T-helper 2 cell treated with Interferon-gamma antibody and Interleukin-4, amounts not matched to agents 5 μg/mL and 100 μg/mL, for 36 hours (primary cell): ENCODE data around the gene DIDO1.

Experiments
- DNase-seq: peaks from one replicate; pipeline ENCODE4 v3.0.0; 2021; ENCODE audit warnings: low spot score
- H3K27ac Mint-ChIP-seq: one replicate; pipeline ENCODE4 v1.8.0; 2021; ENCODE audit warnings: mild to moderate bottlenecking, mixed read lengths
- H3K27me3 Mint-ChIP-seq: one replicate; pipeline ENCODE4 v1.8.0; 2021; ENCODE audit warnings: low read depth, mixed read lengths
- H3K36me3 Mint-ChIP-seq: one replicate; pipeline ENCODE4 v1.8.0; 2021; ENCODE audit warnings: low read depth, mixed read lengths
- H3K4me1 Mint-ChIP-seq: one replicate; pipeline ENCODE4 v1.8.0; 2021; ENCODE audit warnings: low read depth, mixed read lengths
- H3K4me3 Mint-ChIP-seq: one replicate; pipeline ENCODE4 v1.8.0; 2022; ENCODE audit warnings: mild to moderate bottlenecking, moderate library complexity, mixed read lengths
- H3K9me3 Mint-ChIP-seq: one replicate; pipeline ENCODE4 v1.8.0; 2021; ENCODE audit warnings: mixed read lengths

The DIDO1 gene

DNA sequence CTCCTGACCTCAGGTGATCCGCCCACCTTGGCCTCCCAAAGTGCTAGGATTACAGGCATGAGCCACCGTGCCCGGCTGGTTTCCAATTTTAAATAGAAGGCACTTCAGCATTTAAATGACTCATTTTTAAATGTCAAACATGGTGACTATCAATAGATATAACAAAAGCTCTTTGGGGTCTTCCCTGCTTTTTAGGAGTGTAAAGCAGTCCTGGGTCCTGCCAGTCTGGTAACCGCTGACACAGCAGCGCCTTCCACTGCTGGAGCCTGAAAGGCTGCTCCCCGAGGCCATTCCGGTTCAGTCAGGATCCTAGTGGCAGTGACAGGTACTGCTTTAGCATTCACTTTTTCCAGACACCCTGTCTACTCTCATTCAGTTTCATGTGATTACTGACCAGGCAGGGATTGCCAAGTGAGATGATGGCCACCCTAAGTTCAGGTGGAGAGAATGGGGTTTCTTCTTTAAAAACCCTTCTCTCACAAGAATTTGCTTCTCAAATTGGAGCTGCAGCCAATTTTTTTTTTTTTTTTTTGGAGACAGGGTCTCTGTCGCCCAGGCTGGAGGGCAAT lies 5.1 kb downstream of the DIDO1 start:
- Mint-ChIP-seq H3K4me1 (peaks cover 66% of the 10 kb centered on the region), H3K27me3 (no peaks in the 10 kb centered on the region), H3K9me3 (no peaks in the 10 kb centered on the region), H3K4me3 (peak overlapping the region; percentile 81), H3K36me3 (peaks cover 27% of the 10 kb centered on the region), H3K27ac (peak overlapping the region; percentile 87)
- DNase-seq = peak; percentile 69

- Mint-ChIP-seq H3K27me3 (no peaks in the 10 kb centered on the region), H3K9me3 (no peaks in the 10 kb centered on the region), H3K4me1 (peaks cover 67% of the 10 kb centered on the region), H3K27ac (peak overlapping the region; percentile 88), H3K36me3 (peaks cover 21% of the 10 kb centered on the region), H3K4me3 (peak overlapping the region; percentile 84)
- no peak for DNase-seq
These were observed 6.2 kb downstream of the DIDO1 start for GRCh38 chr20:62920039-62920645.

GRCh38 chr20:62918831-62919230 lies 7.5 kb downstream of the DIDO1 start:
- peak; percentile 61 for DNase-seq

GRCh38 chr20:62918147-62918546 lies 8.2 kb downstream of the DIDO1 start:
- peaks cover 61% of the 10 kb centered on the region for H3K4me1 Mint-ChIP-seq
- DNase-seq = no peak
- H3K36me3 Mint-ChIP-seq = peaks cover 20% of the 10 kb centered on the region

More at GRCh38 chr20:62918831-62919230, 7.5 kb downstream of the DIDO1 start:
- H3K36me3 Mint-ChIP-seq = peaks cover 18% of the 10 kb centered on the region
- no peaks in the 10 kb centered on the region for H3K27me3 Mint-ChIP-seq
- peak overlapping the region; percentile 84 for H3K4me3 Mint-ChIP-seq
- H3K9me3 Mint-ChIP-seq = no peaks in the 10 kb centered on the region
- peak overlapping the region; percentile 88 for H3K27ac Mint-ChIP-seq
- peaks cover 63% of the 10 kb centered on the region for H3K4me1 Mint-ChIP-seq

DNA sequence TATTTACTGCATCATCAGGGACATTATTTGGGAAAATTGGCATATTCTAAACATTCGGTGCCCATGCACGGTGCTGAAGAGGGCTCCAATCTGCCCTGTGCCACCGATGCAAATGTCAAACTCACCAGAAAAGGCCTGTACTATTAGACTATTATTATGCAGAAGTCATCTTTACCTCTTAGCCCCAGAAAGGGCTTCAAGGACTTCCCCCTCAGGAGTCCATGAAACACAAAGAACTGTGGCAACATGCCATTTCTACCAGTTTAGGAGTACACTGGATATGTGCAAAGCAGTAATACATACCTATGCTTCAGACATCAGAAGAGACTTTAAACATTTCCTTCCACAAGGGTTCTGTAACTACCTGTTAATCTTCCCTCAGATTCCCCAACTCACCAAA lies 8.6 kb downstream of the DIDO1 start:
- Mint-ChIP-seq H3K4me1 (peaks cover 60% of the 10 kb centered on the region), H3K27me3 (no peaks in the 10 kb centered on the region), H3K36me3 (peaks cover 22% of the 10 kb centered on the region), H3K4me3 (peak overlapping the region; percentile 84), H3K9me3 (no peaks in the 10 kb centered on the region), H3K27ac (peak overlapping the region; percentile 88)
- no peak for DNase-seq

More at GRCh38 chr20:62918147-62918546, 8.2 kb downstream of the DIDO1 start:
- H3K4me3 Mint-ChIP-seq = peak overlapping the region; percentile 84
- H3K9me3 Mint-ChIP-seq = no peaks in the 10 kb centered on the region
- H3K27ac Mint-ChIP-seq = peak overlapping the region; percentile 88
- no peaks in the 10 kb centered on the region for H3K27me3 Mint-ChIP-seq

DNA sequence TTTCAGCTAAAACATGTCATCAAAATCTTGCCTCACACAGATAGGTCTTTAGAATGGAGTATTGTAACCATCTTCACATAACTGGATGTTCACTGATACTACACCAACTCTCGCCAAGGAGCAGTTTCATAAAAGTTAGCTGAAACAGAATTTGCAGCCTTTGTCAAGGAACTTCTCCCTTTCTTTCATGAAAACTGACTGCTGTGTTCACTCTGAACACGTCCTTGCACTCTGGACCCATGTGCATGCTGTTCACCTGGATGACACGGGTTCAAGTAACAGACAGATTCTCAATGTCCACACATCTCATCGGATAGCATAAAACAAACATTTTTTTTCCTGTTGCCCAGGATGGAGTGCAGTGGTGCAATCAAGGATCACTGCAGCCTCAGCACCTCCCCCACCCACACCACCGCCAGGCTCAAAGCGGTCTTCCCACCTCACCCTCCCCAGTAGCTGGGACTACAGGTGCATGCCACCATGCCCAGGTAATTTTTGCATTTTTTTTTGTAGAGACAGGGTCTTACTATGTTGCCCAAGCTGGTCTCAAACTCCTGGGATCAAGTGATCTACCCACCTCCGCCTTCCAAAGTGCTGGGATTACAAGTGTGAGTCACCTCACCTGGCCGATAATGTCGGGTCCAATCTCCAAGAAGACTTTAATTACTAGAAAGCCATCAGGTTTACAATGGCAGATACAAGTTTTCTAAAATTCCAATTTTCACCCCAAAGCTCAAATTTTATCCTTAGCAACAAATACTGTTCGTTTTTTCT lies 9.4 kb downstream of the DIDO1 start:
- H3K36me3 Mint-ChIP-seq = peaks cover 23% of the 10 kb centered on the region
- peak overlapping the region; percentile 36 for H3K27ac Mint-ChIP-seq
- peaks cover 53% of the 10 kb centered on the region for H3K4me1 Mint-ChIP-seq
- H3K27me3 Mint-ChIP-seq = no peaks in the 10 kb centered on the region
- H3K4me3 Mint-ChIP-seq = peak overlapping the region; percentile 84
- no peak for DNase-seq
- H3K9me3 Mint-ChIP-seq = no peaks in the 10 kb centered on the region

GRCh38 chr20:62914970-62915457 lies 11.3 kb downstream of the DIDO1 start:
- H3K9me3 Mint-ChIP-seq = no peaks in the 10 kb centered on the region
- H3K36me3 Mint-ChIP-seq = peaks cover 36% of the 10 kb centered on the region
- peaks cover 43% of the 10 kb centered on the region for H3K4me1 Mint-ChIP-seq

GRCh38 chr20:62914436-62914835 lies 11.9 kb downstream of the DIDO1 start:
- H3K27ac Mint-ChIP-seq = no peak overlapping the region
- no peak overlapping the region for H3K4me3 Mint-ChIP-seq
- DNase-seq = no peak
- H3K9me3 Mint-ChIP-seq = no peaks in the 10 kb centered on the region
- H3K27me3 Mint-ChIP-seq = no peaks in the 10 kb centered on the region
- peaks cover 37% of the 10 kb centered on the region for H3K4me1 Mint-ChIP-seq
- peaks cover 41% of the 10 kb centered on the region for H3K36me3 Mint-ChIP-seq

More at GRCh38 chr20:62914970-62915457, 11.3 kb downstream of the DIDO1 start:
- DNase-seq = no peak
- Mint-ChIP-seq H3K27me3 (no peaks in the 10 kb centered on the region), H3K27ac (peak overlapping the region; percentile 73), H3K4me3 (peak overlapping the region; percentile 20)

GRCh38 chr20:62913043-62913630 lies 13.2 kb downstream of the DIDO1 start:
- Mint-ChIP-seq H3K9me3 (no peaks in the 10 kb centered on the region), H3K27ac (no peak overlapping the region), H3K27me3 (no peaks in the 10 kb centered on the region), H3K36me3 (peaks cover 46% of the 10 kb centered on the region), H3K4me1 (peaks cover 24% of the 10 kb centered on the region), H3K4me3 (no peak overlapping the region)
- no peak for DNase-seq

DNA sequence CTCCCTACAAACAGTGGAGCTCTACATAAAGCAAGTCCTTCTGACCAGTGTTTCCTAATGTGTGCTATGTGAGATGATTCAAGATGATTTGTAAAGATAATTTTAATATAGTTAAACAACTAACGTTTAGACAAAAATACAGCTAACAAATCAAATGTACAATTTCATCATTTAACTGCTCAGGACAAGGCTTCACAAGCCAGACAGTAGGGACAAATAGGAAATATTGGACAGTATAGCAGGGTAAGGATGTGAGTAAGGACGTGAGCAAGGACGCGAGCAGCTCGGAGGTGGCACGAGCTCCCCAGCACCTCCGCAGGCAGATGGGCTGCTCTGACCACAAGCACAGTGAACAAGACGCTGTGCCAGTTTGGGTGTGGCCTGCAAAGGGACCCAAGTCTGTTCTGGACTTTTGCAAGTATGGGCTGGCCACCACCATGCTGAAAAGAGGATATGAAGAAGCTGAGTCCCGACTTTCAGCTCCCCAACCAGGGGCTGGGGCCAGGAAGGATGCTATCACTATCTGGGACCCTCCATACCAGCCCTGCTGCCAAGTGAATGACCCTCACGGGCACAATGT lies 14.5 kb downstream of the DIDO1 start:
- peaks cover 11% of the 10 kb centered on the region for H3K4me1 Mint-ChIP-seq
- DNase-seq = no peak

GRCh38 chr20:62910777-62911497 lies 15.4 kb downstream of the DIDO1 start:
- peaks cover 8% of the 10 kb centered on the region for H3K4me1 Mint-ChIP-seq
- no peak overlapping the region for H3K27ac Mint-ChIP-seq
- DNase-seq = no peak
- peaks cover 56% of the 10 kb centered on the region for H3K36me3 Mint-ChIP-seq
- H3K4me3 Mint-ChIP-seq = no peak overlapping the region
- no peaks in the 10 kb centered on the region for H3K9me3 Mint-ChIP-seq
- no peaks in the 10 kb centered on the region for H3K27me3 Mint-ChIP-seq

More for the DNA sequence above, 14.5 kb downstream of the DIDO1 start:
- Mint-ChIP-seq H3K36me3 (peaks cover 51% of the 10 kb centered on the region), H3K4me3 (no peak overlapping the region), H3K27ac (no peak overlapping the region), H3K27me3 (no peaks in the 10 kb centered on the region), H3K9me3 (no peaks in the 10 kb centered on the region)

DNA sequence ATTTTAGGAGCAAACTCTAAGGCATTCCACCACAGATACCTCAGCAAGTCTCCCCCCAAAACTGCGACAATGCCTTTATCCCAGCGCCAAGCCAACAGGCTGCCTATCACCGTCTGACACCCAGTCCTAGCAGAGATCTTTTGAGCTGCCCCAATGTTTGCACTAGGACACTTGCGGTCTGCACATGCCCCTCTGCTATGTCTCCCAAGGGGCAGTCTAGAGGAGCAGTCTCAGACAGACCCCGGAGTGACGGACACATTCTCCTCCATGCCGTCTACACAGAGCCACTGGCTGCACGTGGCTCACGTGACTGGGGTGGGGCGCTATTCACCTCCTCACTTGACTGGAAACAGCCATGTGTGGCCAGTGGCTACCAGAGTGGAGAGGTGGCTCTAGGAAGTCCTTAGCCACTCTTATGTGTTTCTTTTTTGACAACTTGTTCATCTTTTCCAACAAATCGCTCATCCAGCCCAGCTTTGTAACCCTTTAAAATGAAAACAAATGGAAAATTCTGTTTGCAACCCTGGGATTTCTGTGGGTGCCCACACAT lies 16.0 kb downstream of the DIDO1 start:
- Mint-ChIP-seq H3K9me3 (no peaks in the 10 kb centered on the region), H3K36me3 (peaks cover 60% of the 10 kb centered on the region), H3K4me1 (peaks cover 8% of the 10 kb centered on the region), H3K27me3 (no peaks in the 10 kb centered on the region), H3K27ac (no peak overlapping the region), H3K4me3 (no peak overlapping the region)
- DNase-seq = no peak
